HEK293 (cell line): ENCODE data around the gene CACNA1H.

ENCODE experiments used
- CTCF ChIA-PET: fragments of 350-600 bp; formaldehyde crosslinking; extraction: SDS; loops from one replicate; lab custom pipeline; 2021; ENCODE audit warnings: antibody characterized with exemption; lab: Yijun Ruan, JAX
- POLR2A ChIA-PET: fragments of 300-600 bp; formaldehyde crosslinking; extraction: SDS; loops from one replicate; lab custom pipeline; 2020; ENCODE audit warnings: antibody characterized with exemption, inconsistent platforms; lab: Yijun Ruan, JAX
- H3K27ac ChIP-seq: fragments of 200-500 bp; sonication (Bioruptor generic); 2 replicates; pipeline ENCODE4 v1.5.1; 2014; ENCODE audit warnings: low read depth, low read length, control low read depth, inconsistent platforms; ENCODE audit errors: extremely low read depth
- H3K36me3 ChIP-seq, 2 experiments: fragments of 200-500 bp in 1 of 2; sonication (Bioruptor generic) in 1 of 2; 1 replicate in 1 of 2; 2 replicates in 1 of 2; pipeline ENCODE4 v1.5.1; 2014 to 2017; ENCODE audit warnings: inconsistent platforms in 2 of 2, low read length in 2 of 2; ENCODE audit not compliant: control insufficient read depth in 2 of 2, insufficient read depth in 1 of 2
- H3K4me1 ChIP-seq: fragments of 200-500 bp; sonication (Bioruptor generic); 2 replicates; pipeline ENCODE4 v1.5.1; 2014; ENCODE audit warnings: mild to moderate bottlenecking, low read length, inconsistent platforms; ENCODE audit not compliant: control insufficient read depth, insufficient read depth
- H3K4me3 ChIP-seq: 2 replicates; pipeline ENCODE4 v1.5.1; 2011; ENCODE audit warnings: low read depth, mild to moderate bottlenecking, control low read depth, low read length, moderate library complexity
- H3K9me3 ChIP-seq: fragments of 200-500 bp; sonication (Bioruptor generic); 2 replicates; pipeline ENCODE4 v1.5.1; 2014; ENCODE audit warnings: low read depth, low read length, inconsistent platforms; ENCODE audit not compliant: control insufficient read depth, insufficient read depth
- CTCF ChIP-seq: fragments of 450-650 bp; formaldehyde crosslinking; IDR thresholded peaks from 2 replicates; pipeline ENCODE4 v1.5.1; 2016; ENCODE audit warnings: missing biosample characterization, missing genetic modification characterization
- GLIS2 ChIP-seq: fragments of 450-650 bp; formaldehyde crosslinking; IDR thresholded peaks from 2 replicates; pipeline ENCODE4 v1.5.1; 2016; ENCODE audit warnings: missing biosample characterization, missing genetic modification characterization
- KLF1 ChIP-seq: fragments of 450-650 bp; formaldehyde crosslinking; IDR thresholded peaks from 2 replicates; pipeline ENCODE4 v1.5.1; 2016; ENCODE audit warnings: missing biosample characterization, missing genetic modification characterization
- KLF17 ChIP-seq: fragments of 450-650 bp; formaldehyde crosslinking; IDR thresholded peaks from 2 replicates; pipeline ENCODE4 v1.5.1; 2016; ENCODE audit warnings: missing biosample characterization, missing genetic modification characterization
- KLF7 ChIP-seq: fragments of 450-650 bp; formaldehyde crosslinking; IDR thresholded peaks from 2 replicates; pipeline ENCODE4 v1.5.1; 2016; ENCODE audit warnings: missing biosample characterization, missing genetic modification characterization, borderline replicate concordance
- PATZ1 ChIP-seq: fragments of 450-650 bp; formaldehyde crosslinking; IDR thresholded peaks from 2 replicates; pipeline ENCODE4 v1.5.1; 2016; ENCODE audit warnings: missing biosample characterization, missing genetic modification characterization
- ZBTB26 ChIP-seq: fragments of 450-650 bp; formaldehyde crosslinking; optimal IDR thresholded peaks from 2 replicates; pipeline ENCODE3; 2016; ENCODE audit warnings: missing biosample characterization, mild to moderate bottlenecking, missing genetic modification characterization
- ZIC2 ChIP-seq: fragments of 450-650 bp; formaldehyde crosslinking; IDR thresholded peaks from 2 replicates; pipeline ENCODE4 v1.5.1; 2016; ENCODE audit warnings: missing biosample characterization, missing genetic modification characterization
- ZNF133 ChIP-seq: fragments of 450-650 bp; formaldehyde crosslinking; IDR thresholded peaks from 2 replicates; pipeline ENCODE4 v1.5.1; 2016; ENCODE audit warnings: missing biosample characterization, missing genetic modification characterization
- ZNF157 ChIP-seq: fragments of 450-650 bp; formaldehyde crosslinking; IDR thresholded peaks from 2 replicates; pipeline ENCODE4 v1.5.1; 2016; ENCODE audit warnings: missing biosample characterization, missing genetic modification characterization
- ZNF266 ChIP-seq: fragments of 450-650 bp; formaldehyde crosslinking; IDR thresholded peaks from 2 replicates; pipeline ENCODE4 v1.5.1; 2016; ENCODE audit warnings: missing biosample characterization, missing genetic modification characterization, low read depth
- ZNF280C ChIP-seq: fragments of 450-650 bp; formaldehyde crosslinking; IDR thresholded peaks from 2 replicates; pipeline ENCODE4 v1.5.1; 2016; ENCODE audit warnings: missing biosample characterization, missing genetic modification characterization
- ZNF37A ChIP-seq: fragments of 450-650 bp; IDR thresholded peaks from 2 replicates; pipeline ENCODE4 v1.5.1; 2018; ENCODE audit warnings: missing biosample characterization, missing genetic modification characterization
- ZNF391 ChIP-seq: fragments of 450-650 bp; formaldehyde crosslinking; IDR thresholded peaks from 2 replicates; pipeline ENCODE4 v1.5.1; 2016; ENCODE audit warnings: low read depth, missing biosample characterization, missing genetic modification characterization, borderline replicate concordance
- ZNF394 ChIP-seq: fragments of 450-650 bp; formaldehyde crosslinking; IDR thresholded peaks from 2 replicates; pipeline ENCODE4 v1.5.1; 2016; ENCODE audit warnings: missing biosample characterization, missing genetic modification characterization, mild to moderate bottlenecking, moderate library complexity, borderline replicate concordance
- ZNF501 ChIP-seq: fragments of 450-650 bp; formaldehyde crosslinking; IDR thresholded peaks from 2 replicates; pipeline ENCODE4 v1.5.1; 2016; ENCODE audit warnings: missing biosample characterization, missing genetic modification characterization
- ZNF529 ChIP-seq: fragments of 450-650 bp; formaldehyde crosslinking; IDR thresholded peaks from 2 replicates; pipeline ENCODE4 v1.5.1; 2017; ENCODE audit warnings: missing genetic modification characterization, missing biosample characterization; ENCODE audit not compliant: insufficient replicate concordance
- ZNF530 ChIP-seq: fragments of 450-650 bp; formaldehyde crosslinking; IDR thresholded peaks from 2 replicates; pipeline ENCODE4 v1.5.1; 2016; ENCODE audit warnings: low read depth, missing biosample characterization, missing genetic modification characterization
- ZNF654 ChIP-seq: fragments of 450-650 bp; formaldehyde crosslinking; IDR thresholded peaks from 2 replicates; pipeline ENCODE4 v1.5.1; 2016; ENCODE audit warnings: low read depth, missing biosample characterization, missing genetic modification characterization
- ZNF660 ChIP-seq: fragments of 450-650 bp; IDR thresholded peaks from 2 replicates; pipeline ENCODE4 v1.5.1; 2018; ENCODE audit warnings: missing biosample characterization, mild to moderate bottlenecking, missing genetic modification characterization
- ZNF830 ChIP-seq: fragments of 450-650 bp; IDR thresholded peaks from 2 replicates; pipeline ENCODE4 v1.5.0; 2018; ENCODE audit warnings: missing biosample characterization, missing genetic modification characterization, low read depth, mild to moderate bottlenecking, moderate library complexity
- ZSCAN4 ChIP-seq: fragments of 450-650 bp; formaldehyde crosslinking; IDR thresholded peaks from 2 replicates; pipeline ENCODE4 v1.5.1; 2017; ENCODE audit warnings: missing biosample characterization, missing genetic modification characterization

Gene CACNA1H

GRCh38 chr16:1180549-1181403 lies 27.9 kb downstream of the CACNA1H start:
- no peaks in the 10 kb centered on the region for H3K9me3 ChIP-seq
- H3K4me3 ChIP-seq: no peak overlapping the region
- peaks cover 3% of the 10 kb centered on the region; the same call in 1 of the 2 replicates for H3K4me1 ChIP-seq
- H3K27ac ChIP-seq: no peak overlapping the region
- CTCF ChIA-PET: interaction anchor here (0.6 to 1.9 kb wide), 7 partner anchors 14 to 194 kb away, joined by 3 to 5 read pairs (median 4); no protein-coding TSS in a partner anchor
- H3K36me3 ChIP-seq: no peaks in the 10 kb centered on the region
- TF ChIP-seq ZNF660 (tag by site-specific recombination): no peak
- peak; percentile 29; the same call in 1 of the 2 replicates for TF ChIP-seq ZIC2 (tag by site-specific recombination)
- no peak for TF ChIP-seq ZBTB26 (tag by site-specific recombination)
- TF ChIP-seq ZNF133 (tag by site-specific recombination): no peak
- TF ChIP-seq KLF1: peak; percentile 85
- TF ChIP-seq ZNF37A (tag by site-specific recombination): no peak
- TF ChIP-seq ZNF266 (tag by site-specific recombination): no peak
- TF ChIP-seq ZNF394: no peak
- 0 out of 2 replicates have a peak, but pooled peaks have one; percentile 20 for TF ChIP-seq GLIS2 (tag by site-specific recombination)
- peak; percentile 94 for TF ChIP-seq KLF17 (tag by site-specific recombination)
- POLR2A ChIA-PET: no interaction called here

- no peak overlapping the region for H3K27ac ChIP-seq
- peaks cover 3% of the 10 kb centered on the region; the same call in 1 of the 2 replicates for H3K4me1 ChIP-seq
- no peaks in the 10 kb centered on the region for H3K9me3 ChIP-seq
- H3K4me3 ChIP-seq: no peak overlapping the region
- ChIA-PET CTCF (interaction anchor here (0.5 to 1.9 kb wide), 12 partner anchors 13 to 125 kb away, joined by 3 to 11 read pairs (median 4); no protein-coding TSS in a partner anchor), POLR2A (no interaction called here)
- no peaks in the 10 kb centered on the region for H3K36me3 ChIP-seq
- TF ChIP-seq ZNF654: peak; percentile 12; the same call in 1 of the 2 replicates
- no peak for TF ChIP-seq ZNF157 (tag by site-specific recombination)
- TF ChIP-seq PATZ1 (tag by site-specific recombination): no peak
- peak; percentile 99 for TF ChIP-seq ZNF391 (tag by site-specific recombination)
- TF ChIP-seq KLF7 (tag by site-specific recombination): no peak
- no peak for TF ChIP-seq ZNF529
- TF ChIP-seq ZNF830 (tag by site-specific recombination): no peak
- TF ChIP-seq ZNF530 (tag by site-specific recombination): no peak
- no peak for TF ChIP-seq ZNF501 (tag by site-specific recombination)
- peak; percentile 51; the same call in 1 of the 2 replicates for TF ChIP-seq CTCF (tag by site-specific recombination)
- no peak for TF ChIP-seq ZNF280C (tag by site-specific recombination)
- no peak for TF ChIP-seq ZSCAN4 (tag by site-specific recombination)
Measured at GRCh38 chr16:1181404-1182315, 28.8 kb downstream of the CACNA1H start.
